IMR-90 (cell line): Measurements from ENCODE around the gene LRRC18. TPM values are rescaled to one million over a fixed set of nuclear protein-coding genes. Genes with fewer than 3 reads are reported as not detected.

Source experiments
- ATAC-seq: fragments of 200-7000 bp; cut with Tn5 transposase; 2 replicates; pipeline ENCODE4 v1.9.1; 2020; ENCODE audit warnings: low read depth, mild to moderate bottlenecking, moderate library complexity
- BruUV-seq: library from RNA; stranded (reverse); fragments of 400-500 nt; replicated peaks from 2 replicates; lab custom pipeline; 2021; lab: Mats Ljungman, UMichigan
- CTCF ChIA-PET: fragments of 300-600 bp; formaldehyde crosslinking; extraction: SDS; loops from one replicate; lab custom pipeline; 2021; ENCODE audit warnings: antibody characterized with exemption; lab: Yijun Ruan, JAX
- POLR2A ChIA-PET: fragments of 300-600 bp; sonication (Branson Sonifier 250); formaldehyde crosslinking; loops from one replicate; lab custom pipeline; 2022; ENCODE audit warnings: antibody characterized with exemption; ENCODE audit not compliant: unreplicated experiment; lab: Charles Lee
- DNase-seq: peaks from one replicate; pipeline ENCODE4 v3.0.0; 2013
- H2AFZ ChIP-seq: replicated peaks from 2 replicates; pipeline ENCODE3; 2013; ENCODE audit warnings: low read length, mild to moderate bottlenecking; ENCODE audit not compliant: poor library complexity
- H2AK5ac ChIP-seq: 2 replicates; pipeline ENCODE4 v1.6.1; 2013; ENCODE audit warnings: low read depth, low read length, inconsistent platforms
- H2AK9ac ChIP-seq: replicated peaks from 2 replicates; pipeline ENCODE3; 2013; ENCODE audit warnings: mild to moderate bottlenecking, low read depth, low read length, moderate library complexity; ENCODE audit not compliant: poor library complexity
- H2BK120ac ChIP-seq: 2 replicates; pipeline ENCODE4 v1.6.1; 2013; ENCODE audit warnings: low read depth, low read length, inconsistent platforms
- H2BK15ac ChIP-seq: 3 replicates; pipeline ENCODE4 v1.6.1; 2013; ENCODE audit warnings: low read depth, low read length, inconsistent platforms
- H2BK20ac ChIP-seq: 2 replicates; pipeline ENCODE4 v1.6.1; 2013; ENCODE audit warnings: low read depth, mild to moderate bottlenecking, inconsistent platforms, low read length, moderate library complexity
- H2BK5ac ChIP-seq: 2 replicates; pipeline ENCODE4 v1.6.1; 2013; ENCODE audit warnings: mild to moderate bottlenecking, low read depth, low read length, inconsistent platforms; ENCODE audit not compliant: poor library complexity, severe bottlenecking
- H3K14ac ChIP-seq: replicated peaks from 2 replicates; pipeline ENCODE4 v1.6.1; 2013; ENCODE audit warnings: low read depth, low read length, inconsistent platforms
- H3K18ac ChIP-seq: 2 replicates; pipeline ENCODE4 v1.6.1; 2013; ENCODE audit warnings: low read depth, low read length, control low read depth
- H3K23ac ChIP-seq: 2 replicates; pipeline ENCODE4 v1.6.1; 2013; ENCODE audit warnings: low read depth, low read length, inconsistent platforms
- H3K27ac ChIP-seq: 2 replicates; pipeline ENCODE4 v1.5.1; 2013; ENCODE audit warnings: mild to moderate bottlenecking, control low read depth, low read length; ENCODE audit not compliant: insufficient read depth
- H3K27me3 ChIP-seq: 2 replicates; pipeline ENCODE4 v1.6.1; 2013; ENCODE audit warnings: low read length; ENCODE audit not compliant: control insufficient read depth, insufficient read depth
- H3K36me3 ChIP-seq: 2 replicates; pipeline ENCODE4 v1.6.1; 2013; ENCODE audit warnings: low read length, mixed read lengths; ENCODE audit not compliant: control insufficient read depth, insufficient read depth
- H3K4ac ChIP-seq: 2 replicates; pipeline ENCODE4 v1.6.1; 2013; ENCODE audit warnings: low read depth, low read length, inconsistent platforms
- H3K4me1 ChIP-seq: 2 replicates; pipeline ENCODE4 v1.6.1; 2013; ENCODE audit warnings: low read length, mixed read lengths; ENCODE audit not compliant: control insufficient read depth, insufficient read depth
- H3K4me2 ChIP-seq: 2 replicates; pipeline ENCODE4 v1.6.1; 2013; ENCODE audit warnings: low read depth, mild to moderate bottlenecking, control low read depth, low read length, moderate library complexity
- H3K4me3 ChIP-seq: 2 replicates; pipeline ENCODE4 v1.5.1; 2013; ENCODE audit warnings: low read depth, mild to moderate bottlenecking, control low read depth, low read length, moderate library complexity; ENCODE audit not compliant: insufficient read depth
- H3K56ac ChIP-seq: 2 replicates; pipeline ENCODE4 v1.6.1; 2013; ENCODE audit warnings: low read length, inconsistent platforms; ENCODE audit not compliant: insufficient read depth; ENCODE audit errors: extremely low read depth
- H3K79me1 ChIP-seq, 2 experiments: 2 replicates each; pipeline ENCODE4 v1.6.1; 2013; ENCODE audit warnings: low read length in 2 of 2, inconsistent platforms in 1 of 2, low read depth in 1 of 2
- H3K9ac ChIP-seq: 2 replicates; pipeline ENCODE4 v1.6.1; 2013; ENCODE audit warnings: low read depth, low read length, control low read depth
- H3K9me1 ChIP-seq: 2 replicates; pipeline ENCODE4 v1.6.1; 2013; ENCODE audit warnings: low read length, inconsistent platforms; ENCODE audit not compliant: insufficient read depth
- H3K9me3 ChIP-seq: 2 replicates; pipeline ENCODE4 v1.6.1; 2013; ENCODE audit warnings: low read length; ENCODE audit not compliant: control insufficient read depth, insufficient read depth
- H4K20me1 ChIP-seq: 2 replicates; pipeline ENCODE4 v1.6.1; 2013; ENCODE audit warnings: low read length, inconsistent platforms; ENCODE audit not compliant: insufficient read depth
- H4K5ac ChIP-seq: 2 replicates; pipeline ENCODE4 v1.6.1; 2013; ENCODE audit warnings: mild to moderate bottlenecking, low read depth, low read length, control low read depth
- H4K8ac ChIP-seq, 2 experiments: 2 replicates each; pipeline ENCODE4 v1.6.1; 2013; ENCODE audit warnings: low read depth in 2 of 2, low read length in 2 of 2, control low read depth in 1 of 2, inconsistent platforms in 1 of 2
- H4K91ac ChIP-seq: 2 replicates; pipeline ENCODE4 v1.6.1; 2013; ENCODE audit warnings: low read depth, low read length, inconsistent platforms; ENCODE audit not compliant: insufficient read depth
- MAFK ChIP-seq: IDR thresholded peaks from 2 replicates; pipeline ENCODE4 v1.6.1; 2012; ENCODE audit warnings: low read depth, low read length, improper control_type of control experiment
- MXI1 ChIP-seq: IDR thresholded peaks from 2 replicates; pipeline ENCODE4 v1.6.1; 2012; ENCODE audit warnings: low read depth, mild to moderate bottlenecking, low read length, moderate library complexity, borderline replicate concordance
- WGBS, 2 experiments: methylation state at CpG; one replicate each; pipeline versions ENCODE4 v1.1.5 to v1.1.7; 2013; ENCODE audit warnings: missing lambda C conversion rate in 2 of 2; ENCODE audit not compliant: insufficient read length in 1 of 2; ENCODE audit errors: extremely low coverage in 2 of 2; 5-methylcytosine and 5-hydroxymethylcytosine counted together
- dilution Hi-C: fragments of 300-500 bp; cut with HindIII; formaldehyde crosslinking; loops from one replicate; pipeline ENCODE4 v1.14.3; 2018; ENCODE audit warnings: low sequenced_read_pairs; ENCODE audit not compliant: unreplicated experiment
- in situ Hi-C: fragments of 300-500 bp; cut with MboI; formaldehyde crosslinking; loops from 3 replicates; pipeline ENCODE4 v1.14.3; 2019; ENCODE audit warnings: low sequenced_read_pairs, inconsistent platforms, mixed read lengths
- intact Hi-C: fragments of 100-400 bp; cut with micrococcal nuclease; formaldehyde crosslinking; loops from 2 replicates; pipeline ENCODE4 v1.10.0; 2022
- polyA plus RNA-seq, 3 experiments: library from polyadenylated mRNA; depleted of rRNA; stranded (reverse); fragments of >200 nt; gene quantifications; 2 replicates each; pipeline ENCODE4 v1.2.3, GENCODE V29; 2012; ENCODE audit warnings: low replicate concordance in 1 of 3
- total RNA-seq: library from RNA; depleted of rRNA; stranded (reverse); fragments of >200 nt; gene quantifications from 2 replicates; pipeline ENCODE4 v1.2.3, GENCODE V29; 2012

LRRC18 gene
- total and polyA plus RNA-seq, 2 of the 4 experiments (the other 2 are of a cell fraction) = not detected

DNA sequence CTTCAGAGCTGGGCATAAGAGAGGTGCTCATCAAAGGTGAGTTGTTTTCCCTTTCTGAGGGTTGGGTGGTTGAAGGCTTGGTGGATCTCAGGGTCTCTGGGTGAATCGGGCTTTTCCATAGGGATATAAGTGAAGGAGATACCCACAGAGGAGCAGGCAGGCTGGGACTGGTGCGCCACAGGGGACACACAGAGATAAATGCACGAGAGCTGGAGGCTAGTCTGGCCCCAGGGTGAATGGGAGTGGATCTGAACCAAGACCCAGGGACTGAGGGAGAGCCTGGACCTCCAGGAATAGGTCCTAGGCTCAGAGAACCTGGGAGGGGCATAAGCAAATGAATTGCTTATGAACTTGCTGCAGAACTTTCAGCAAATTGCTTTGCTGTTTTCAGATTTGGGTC is 61.5 kb downstream of the LRRC18 start:
- TF ChIP-seq MAFK (no peak), MXI1 (no peak)
- no peaks in the 10 kb centered on the region for H3K4me1 ChIP-seq
- H3K18ac ChIP-seq = no peak overlapping the region
- no peaks in the 10 kb centered on the region for H3K9me1 ChIP-seq
- H4K20me1 ChIP-seq = no peaks in the 10 kb centered on the region
- intact Hi-C loops = no loop called here
- WGBS, 2 experiments = 29% methylated on average over 2 of the region's 3 CpGs; no CpG with 5 or more reads in 1 of the 2 experiments
- H2AK5ac ChIP-seq = no peak overlapping the region
- no peak overlapping the region for H2AK9ac ChIP-seq
- no peak overlapping the region for H2AFZ ChIP-seq
- no peak overlapping the region for H4K5ac ChIP-seq
- in situ Hi-C loops = no loop called here
- no peak overlapping the region for H3K23ac ChIP-seq
- no peak overlapping the region for H2BK5ac ChIP-seq
- no peak overlapping the region for H3K56ac ChIP-seq
- ChIA-PET POLR2A (no interaction called here), CTCF (no interaction called here)
- H3K36me3 ChIP-seq = no peaks in the 10 kb centered on the region
- H3K4ac ChIP-seq = no peak overlapping the region
- no peaks in the 10 kb centered on the region for H3K9me3 ChIP-seq
- no peak for ATAC-seq
- no peaks in the 10 kb centered on the region for H3K79me1 ChIP-seq
- no peak overlapping the region for H3K9ac ChIP-seq
- H3K27ac ChIP-seq = no peak overlapping the region
- H3K4me3 ChIP-seq = no peak overlapping the region
- H2BK15ac ChIP-seq = no peak overlapping the region
- H3K14ac ChIP-seq = no peak overlapping the region
- H2BK20ac ChIP-seq = no peak overlapping the region
- H4K91ac ChIP-seq = no peak overlapping the region
- BruUV-seq = no TSS peak
- no peak for DNase-seq
- H3K4me2 ChIP-seq = no peak overlapping the region
- H3K27me3 ChIP-seq = peaks cover 8% of the 10 kb centered on the region
- H2BK120ac ChIP-seq = no peak overlapping the region
- no peak overlapping the region for H4K8ac ChIP-seq
- dilution Hi-C loops = no loop called here
